GM13977 (cell line): ENCODE data around the gene AQP5.

Experiments
- DNase-seq: peaks from one replicate; pipeline ENCODE4 v3.0.0; 2012; ENCODE audit warnings: low spot score
- CTCF ChIP-seq: IDR thresholded peaks from 2 replicates; pipeline ENCODE4 v1.5.1; 2012; ENCODE audit warnings: mild to moderate bottlenecking, control low read depth; ENCODE audit not compliant: insufficient read depth; ENCODE audit errors: extremely low read depth, missing control alignments
- in situ Hi-C: fragments of 300-500 bp; cut with MboI; formaldehyde crosslinking; loops from one replicate; pipeline ENCODE4 v1.12.0; 2022; ENCODE audit warnings: low sequenced_read_pairs, low pct_unique_long_range_greater_than_20kb, mixed read lengths, inconsistent platforms; ENCODE audit not compliant: unreplicated experiment

AQP5 gene

DNA sequence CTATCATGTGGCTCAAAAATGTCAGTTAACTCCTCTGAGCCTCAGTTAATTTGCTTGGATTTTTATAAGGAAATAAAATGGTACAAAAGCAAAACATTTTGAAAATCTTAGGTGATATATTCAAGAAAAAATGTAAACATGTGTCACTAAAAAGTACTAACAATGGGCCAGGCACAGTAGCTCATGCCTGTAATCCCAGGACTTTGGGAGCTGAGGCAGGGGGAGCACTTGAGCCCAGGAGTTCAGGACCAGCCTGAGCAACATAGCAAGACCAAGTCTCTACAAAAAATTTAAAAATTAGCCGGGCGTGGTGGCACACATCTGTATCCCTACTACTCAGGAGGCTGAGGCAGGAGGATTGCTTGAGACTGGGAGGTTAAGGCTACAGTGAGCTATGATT is 36.8 kb downstream of the AQP5 start:
- DNase-seq: no peak
- no peak for TF ChIP-seq CTCF

DNA sequence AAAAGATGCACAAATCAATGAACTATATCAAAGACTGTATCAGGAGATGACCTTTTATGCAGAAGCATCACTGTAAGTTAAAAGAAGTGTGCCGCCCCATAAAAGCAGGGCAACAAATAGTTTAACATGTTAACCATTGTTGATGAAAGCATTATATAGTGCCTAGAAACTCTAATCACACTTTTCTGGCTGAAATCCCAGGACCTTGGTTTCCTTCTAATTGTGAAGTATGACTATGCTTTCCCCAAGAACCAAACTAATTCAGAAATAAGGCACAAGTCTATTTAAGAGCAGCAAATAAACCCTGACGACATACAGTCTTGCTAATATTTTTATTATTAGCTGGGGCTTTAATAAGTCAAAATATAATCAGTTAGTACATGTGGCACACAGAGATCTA is 41.9 kb downstream of the AQP5 start:
- TF ChIP-seq CTCF: no peak
- DNase-seq: no peak
- in situ Hi-C loops: no loop called here

More for the DNA sequence above, 36.8 kb downstream of the AQP5 start:
- in situ Hi-C loops: no loop called here

GRCh38 chr12:50004696-50005095 is 43.0 kb downstream of the AQP5 start:
- no peak for TF ChIP-seq CTCF
- no peak for DNase-seq
- in situ Hi-C loops: no loop called here

DNA sequence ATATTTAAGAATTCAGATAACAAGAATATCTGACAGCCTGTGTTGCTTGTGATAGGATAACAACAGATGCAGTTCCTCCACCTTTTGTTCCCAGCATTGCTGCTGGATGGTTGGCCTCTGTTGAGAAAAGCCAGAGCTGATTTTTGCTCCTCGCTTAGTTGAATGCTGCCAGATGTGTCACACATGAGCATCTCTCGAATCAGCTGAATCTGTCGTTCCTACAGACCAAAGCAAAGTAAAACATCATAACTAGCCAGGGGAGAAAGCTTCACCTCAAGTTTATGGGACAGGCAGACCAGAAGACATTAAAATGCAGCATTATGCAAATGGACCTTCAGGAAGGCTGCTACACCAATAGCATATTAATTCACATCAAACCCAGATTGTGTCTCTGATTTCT is 43.5 kb downstream of the AQP5 start:
- TF ChIP-seq CTCF: no peak
- no peak for DNase-seq
- in situ Hi-C loops: no loop called here

DNA sequence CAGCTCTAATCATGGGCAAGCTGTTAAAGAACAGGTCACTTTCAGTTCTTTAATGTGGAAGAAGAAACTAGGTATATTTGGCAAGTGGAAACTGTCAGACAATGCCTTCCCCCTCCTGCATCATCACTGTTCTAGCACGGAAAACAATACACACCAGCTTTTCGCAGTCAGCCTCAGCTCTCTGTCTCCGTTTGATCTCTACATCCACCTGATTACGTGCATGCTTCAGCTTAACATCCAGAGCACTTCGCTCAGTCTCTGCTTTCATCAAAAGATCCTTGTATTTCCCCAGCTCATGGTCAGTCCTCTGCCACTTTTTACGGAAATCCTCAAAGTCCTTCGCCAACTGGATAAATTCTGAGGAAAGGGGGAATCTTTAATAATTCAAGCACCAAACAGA is 44.6 kb downstream of the AQP5 start:
- in situ Hi-C loops: no loop called here
- no peak for DNase-seq
- no peak for TF ChIP-seq CTCF

DNA sequence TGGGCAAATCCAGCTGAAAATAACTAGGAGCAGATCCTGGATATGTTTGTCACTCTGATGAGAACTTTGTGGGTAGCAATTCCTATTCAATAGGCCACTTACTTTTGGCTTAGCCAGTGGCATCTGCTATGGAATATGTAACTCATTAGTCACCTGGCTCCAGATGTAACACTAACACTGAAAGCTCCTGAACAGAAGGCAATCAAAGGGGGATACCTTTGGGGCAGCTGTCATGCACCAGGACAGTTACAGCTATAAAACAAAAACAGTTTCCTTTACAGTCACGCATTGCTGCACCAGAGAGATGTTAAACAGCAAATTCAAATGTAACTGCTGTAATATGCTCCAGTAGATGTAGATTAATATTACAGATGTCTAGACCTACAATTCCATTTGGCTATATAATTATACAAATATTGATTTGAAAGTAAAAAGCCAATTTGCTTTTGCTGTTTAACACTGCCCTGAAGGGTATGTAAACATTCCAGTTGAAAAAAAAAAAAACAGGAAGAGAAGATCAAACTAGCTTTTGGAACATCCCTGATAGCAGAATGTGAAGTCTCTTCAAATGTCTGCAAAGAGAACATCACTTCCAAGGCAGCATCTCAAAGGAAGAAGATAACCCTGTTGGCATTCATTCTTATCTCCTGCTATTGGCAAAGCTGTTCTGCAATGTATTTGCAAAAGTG is 45.2 kb downstream of the AQP5 start:
- DNase-seq: no peak
- in situ Hi-C loops: no loop called here
- TF ChIP-seq CTCF: no peak
